ENCODE data around the gene ATRIP.
"Not testable (repeated sequence)": the region's sequence is repeated elsewhere in the genome, so short reads cannot be mapped to it uniquely, and the experiment has no call there.

ATRIP gene

DNA sequence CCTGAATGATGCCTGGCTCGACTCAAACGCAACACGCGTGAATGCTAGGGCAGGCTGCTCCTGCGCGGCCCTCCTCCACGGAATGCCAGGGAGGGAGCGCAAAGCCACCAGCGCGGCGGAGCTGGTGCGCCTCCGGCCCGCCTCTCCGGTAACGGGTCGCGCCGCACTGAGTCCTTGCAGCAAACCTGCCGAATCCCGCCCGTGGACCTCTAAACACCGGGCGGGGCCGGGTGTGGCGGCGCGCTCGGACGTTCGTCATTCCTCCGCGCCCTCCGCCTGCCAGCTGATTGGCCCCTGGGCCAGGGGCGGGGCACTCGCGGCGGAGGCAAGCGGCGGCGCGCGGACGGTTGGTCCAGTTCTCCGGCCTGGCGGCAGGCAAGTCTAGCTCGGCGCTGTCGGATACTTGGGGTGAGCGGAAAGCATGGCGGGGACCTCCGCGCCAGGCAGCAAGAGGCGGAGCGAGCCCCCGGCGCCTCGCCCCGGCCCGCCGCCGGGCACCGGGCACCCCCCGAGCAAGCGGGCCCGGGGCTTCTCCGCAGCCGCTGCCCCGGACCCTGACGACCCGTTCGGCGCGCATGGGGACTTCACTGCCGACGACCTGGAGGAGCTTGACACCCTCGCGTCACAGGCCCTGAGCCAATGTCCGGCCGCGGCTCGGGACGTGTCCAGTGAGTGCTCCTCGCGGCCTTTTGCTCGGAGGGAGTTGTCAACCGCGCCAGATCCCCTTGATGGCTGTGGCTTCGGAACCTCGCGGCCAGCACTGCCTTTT lies at the start of gene ATRIP:
Gene ATRIP, plus strand, starts transcription at position 313 of the 769 bp plus-strand sequence. Its CDS starts 109 bp downstream, at position 422.
- DNase-seq = peak; percentile 93

DNA sequence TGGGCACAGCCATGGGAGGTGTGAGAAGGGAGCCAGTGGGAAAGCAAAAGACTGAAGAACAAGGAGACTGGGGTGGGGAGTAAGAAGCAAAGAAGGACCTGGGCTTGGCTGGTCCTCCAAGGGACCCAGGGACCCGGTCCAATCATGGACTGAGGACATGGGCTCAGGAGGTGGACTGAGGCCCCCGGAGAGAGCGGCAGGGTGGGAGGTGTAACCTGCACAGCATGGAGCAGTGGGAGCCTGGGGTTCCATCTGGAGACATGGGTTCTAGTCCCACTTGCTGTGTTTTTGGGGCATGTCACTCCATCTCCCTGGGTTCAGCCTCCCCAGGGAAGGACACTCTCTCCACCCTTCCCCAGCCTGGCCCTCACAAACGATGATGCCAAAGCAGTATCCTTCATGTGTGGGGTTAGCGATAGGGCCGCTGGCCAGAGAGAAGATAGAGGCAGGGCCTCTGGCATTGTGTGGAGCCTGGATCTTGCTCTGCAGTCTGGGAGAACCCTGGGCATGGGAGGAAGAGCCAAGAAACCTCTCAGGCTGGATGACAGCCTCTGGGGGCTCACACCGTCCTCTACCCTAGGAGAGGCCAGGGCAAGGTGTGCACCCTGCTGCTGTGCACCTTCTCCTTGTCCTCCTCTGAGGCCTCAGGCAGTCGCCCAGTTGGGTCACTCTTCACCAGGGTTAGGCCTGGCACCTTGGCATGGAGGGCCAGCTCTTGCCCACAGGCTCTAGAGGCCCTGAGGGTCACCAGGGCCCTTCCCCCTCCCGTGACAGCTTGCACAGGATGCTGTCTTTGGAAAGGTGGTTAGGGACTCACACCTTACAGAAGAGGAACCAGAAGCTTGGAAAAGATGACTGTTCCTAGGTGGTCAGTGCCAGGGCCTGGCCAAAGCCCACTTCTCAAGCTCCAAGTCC lies 48.5 kb upstream of the ATRIP start:
- DNase-seq = peak; percentile 39

DNA sequence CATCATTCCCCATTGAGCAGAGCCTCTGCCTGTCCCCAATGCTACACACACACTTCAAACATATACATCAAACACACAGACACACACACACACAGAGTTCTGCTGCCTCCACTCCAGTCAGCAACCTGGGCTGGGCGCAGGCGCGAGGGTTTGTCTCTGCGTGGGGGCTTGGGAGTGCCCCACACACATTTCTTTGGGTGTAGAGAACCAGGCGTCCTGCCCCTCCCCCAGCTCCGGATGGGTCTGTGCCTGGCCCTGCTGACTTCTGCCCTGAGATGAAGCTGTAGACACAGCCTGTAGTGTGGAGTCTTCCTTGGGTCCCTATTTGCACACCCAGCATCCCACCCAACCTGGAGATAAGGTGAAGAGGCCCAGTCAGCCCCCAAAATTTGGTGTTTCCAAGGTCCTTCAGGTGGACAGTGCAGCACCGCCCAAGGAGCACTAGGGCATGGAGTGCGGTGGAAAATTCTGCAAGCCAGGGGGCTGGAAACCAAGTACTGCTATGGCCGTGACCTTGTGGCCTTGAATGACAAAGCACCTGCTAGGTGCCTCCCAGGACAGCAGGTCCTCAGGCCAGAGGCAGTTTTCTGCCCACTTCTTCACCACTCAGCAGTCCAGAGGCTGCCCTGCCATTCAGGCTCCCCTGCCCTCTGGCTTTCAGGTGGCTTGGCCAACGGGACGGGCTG lies 47.7 kb upstream of the ATRIP start:
- DNase-seq = no peak

DNA sequence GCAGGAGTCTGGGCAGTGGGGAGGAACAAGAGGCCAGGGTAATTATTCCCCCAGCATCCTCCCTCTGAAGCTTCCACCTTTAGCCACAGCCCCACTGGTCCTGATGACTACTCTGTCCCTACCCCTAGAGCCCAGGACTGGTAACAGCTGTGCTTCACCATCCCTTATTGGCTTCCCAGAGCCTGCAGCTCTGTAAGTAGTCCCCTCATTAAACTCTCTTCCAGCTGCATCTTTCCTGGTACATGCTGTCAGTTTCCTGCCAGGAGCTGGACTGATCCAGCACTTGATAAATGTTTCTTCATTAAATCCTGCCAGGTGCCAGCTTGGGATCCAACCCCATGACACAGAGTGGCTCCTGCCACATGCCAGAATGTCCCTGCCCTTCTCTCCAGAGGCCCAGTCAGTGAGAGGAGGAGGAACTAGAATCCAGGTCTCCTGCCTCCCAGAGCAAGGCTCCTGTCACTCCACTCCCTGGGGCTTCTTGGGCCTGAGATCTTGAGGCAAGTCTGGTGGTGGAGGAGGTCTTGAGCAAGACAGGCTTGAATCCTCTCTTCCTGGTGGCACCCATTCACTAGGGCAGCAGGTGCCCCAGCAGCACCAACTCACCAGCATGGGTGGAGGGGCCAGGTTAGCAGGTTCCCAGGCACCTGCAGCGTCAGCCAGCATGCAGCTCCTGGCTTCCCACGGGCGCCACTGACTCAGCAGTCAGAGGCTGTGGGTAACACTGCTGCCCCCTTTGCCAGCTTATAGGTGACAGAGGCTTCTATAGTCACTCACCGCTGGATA lies 47.0 kb upstream of the ATRIP start:
- peak; percentile 33 for DNase-seq

DNA sequence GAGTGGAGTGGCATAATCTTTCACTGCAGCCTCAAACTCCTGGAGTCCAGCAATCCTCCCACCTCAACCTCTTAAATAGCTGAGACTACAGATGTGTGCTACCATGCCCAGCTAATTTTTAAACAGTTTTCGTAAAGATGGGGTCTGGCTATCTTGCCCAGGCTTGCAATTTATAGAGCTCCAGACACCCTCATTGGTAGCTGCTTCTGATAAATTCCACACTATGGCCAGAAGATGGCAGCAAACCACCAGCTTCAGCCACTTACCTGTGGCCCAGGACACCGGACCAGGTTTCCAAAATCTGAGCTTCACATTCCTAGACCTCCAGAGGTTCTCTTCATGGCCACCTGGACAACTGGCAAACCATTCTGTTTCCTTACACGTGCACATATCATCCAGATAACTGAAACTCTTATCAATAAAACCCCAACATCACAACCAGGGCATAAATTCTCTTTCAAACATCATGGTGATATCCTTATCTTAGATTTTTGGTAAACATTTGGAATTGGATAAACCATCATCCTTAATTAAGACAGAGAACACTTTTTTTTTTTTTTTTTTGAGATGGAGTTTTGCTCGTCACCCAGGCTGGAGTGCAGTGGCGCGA lies 45.6 kb upstream of the ATRIP start:
- DNase-seq = peak; percentile 72

DNA sequence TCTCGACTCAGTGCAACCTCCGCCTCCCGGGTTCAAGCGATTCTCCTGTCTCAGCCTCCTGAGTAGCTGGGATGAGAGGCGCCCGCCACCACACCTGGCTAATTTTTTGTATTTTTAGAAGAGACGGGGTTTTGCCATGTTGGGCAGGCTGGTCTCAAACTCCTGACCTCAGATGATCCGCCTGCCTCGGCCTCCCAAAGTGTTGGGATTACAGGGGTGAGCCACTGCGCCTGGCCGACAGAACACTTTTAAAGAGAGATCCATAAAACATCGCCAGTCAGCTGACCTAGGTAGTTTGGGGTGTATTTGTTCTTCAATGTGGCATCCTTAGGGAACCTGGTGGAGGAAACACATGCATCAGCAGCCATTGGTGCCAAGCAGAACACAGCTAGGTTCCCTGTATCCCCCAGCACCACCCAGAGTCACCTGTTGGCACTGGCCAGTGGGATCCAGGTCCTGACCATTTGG lies 45.1 kb upstream of the ATRIP start:
- DNase-seq = not testable (repeated sequence)

DNA sequence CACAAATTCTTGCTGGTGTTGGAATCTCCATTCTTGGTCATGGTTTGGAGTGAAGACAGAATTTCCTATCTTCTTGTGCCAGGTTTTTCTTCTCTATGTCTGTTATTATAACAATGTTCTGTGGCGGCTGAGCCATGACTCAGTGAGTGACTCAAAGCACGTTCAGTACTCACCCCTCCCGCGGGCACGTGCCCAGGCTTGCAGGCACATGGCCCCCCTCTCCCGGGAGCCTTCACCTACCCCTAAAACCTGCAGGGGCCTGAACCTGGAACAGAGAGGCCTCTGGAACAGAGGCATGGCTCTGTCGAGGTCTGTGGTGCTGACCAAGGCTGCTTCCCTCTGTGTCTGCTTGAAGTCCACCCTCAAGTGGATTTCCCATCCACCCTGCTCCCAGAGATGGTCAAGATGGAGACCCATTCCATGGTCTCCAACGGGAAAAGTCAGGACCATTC lies 44.2 kb upstream of the ATRIP start:
- DNase-seq = peak; percentile 50

DNA sequence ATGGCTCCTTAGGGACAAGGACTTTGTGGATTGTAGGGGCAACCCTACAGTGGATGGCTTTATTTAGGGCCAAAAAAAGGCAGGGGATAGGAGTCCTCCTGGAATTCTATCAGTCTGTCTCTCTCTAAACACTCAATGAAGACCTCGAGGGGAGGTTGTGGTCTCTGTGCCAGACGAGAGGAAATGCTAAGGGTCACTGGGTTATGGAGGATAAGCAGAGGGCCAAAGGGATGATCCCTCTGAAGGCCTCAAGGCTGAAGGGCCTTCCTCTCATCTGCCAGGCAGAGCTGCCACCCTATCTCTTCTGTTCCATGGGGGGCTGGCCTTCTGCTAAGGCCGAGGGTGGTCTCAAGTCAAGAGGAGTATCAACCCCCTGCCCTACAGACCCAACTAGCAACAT lies 43.6 kb upstream of the ATRIP start:
- DNase-seq = no peak

DNA sequence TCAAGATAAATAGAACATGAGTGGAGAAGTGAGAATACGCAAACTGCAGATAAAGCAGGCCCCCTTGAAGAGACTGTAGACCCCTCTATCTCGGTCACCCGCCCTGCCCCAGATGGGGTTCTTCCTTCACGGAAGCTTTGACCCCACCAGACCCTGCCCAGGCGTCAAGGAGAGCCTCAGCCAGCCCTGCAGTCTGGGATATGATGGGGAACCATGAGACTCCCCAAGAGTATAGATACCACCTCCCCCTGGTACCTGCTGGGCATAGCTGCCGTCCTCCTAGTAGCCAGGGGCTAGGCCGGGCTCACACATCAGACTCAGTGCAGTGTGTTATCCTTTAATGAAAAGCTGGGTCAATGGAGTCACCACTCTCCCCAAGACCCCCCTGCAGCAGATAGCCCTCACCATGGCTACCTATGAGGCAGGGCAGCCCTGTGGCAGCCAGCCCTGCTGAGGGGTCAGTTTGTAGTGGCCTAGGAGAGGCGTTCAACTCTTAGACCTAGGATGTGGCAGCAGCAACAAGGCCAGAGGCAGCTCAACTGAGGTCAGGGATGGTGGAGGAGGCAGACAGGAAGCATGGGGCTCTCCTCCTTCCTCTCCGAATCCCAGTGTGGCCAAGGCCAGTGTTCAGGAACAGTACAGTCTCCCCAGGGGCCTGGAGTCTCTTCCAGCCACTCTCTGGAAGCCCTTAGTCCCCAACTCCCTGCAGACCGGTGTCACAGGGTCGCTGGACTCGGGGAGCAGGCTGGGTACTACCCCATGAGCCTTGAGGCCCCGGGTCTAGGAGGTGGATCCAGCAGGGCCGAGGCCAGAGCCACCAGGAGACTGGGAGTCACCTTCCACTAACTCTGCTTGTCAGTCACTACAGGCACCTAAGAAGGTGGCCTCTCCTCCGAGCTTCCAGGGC lies 42.8 kb upstream of the ATRIP start:
- DNase-seq = no peak

DNA sequence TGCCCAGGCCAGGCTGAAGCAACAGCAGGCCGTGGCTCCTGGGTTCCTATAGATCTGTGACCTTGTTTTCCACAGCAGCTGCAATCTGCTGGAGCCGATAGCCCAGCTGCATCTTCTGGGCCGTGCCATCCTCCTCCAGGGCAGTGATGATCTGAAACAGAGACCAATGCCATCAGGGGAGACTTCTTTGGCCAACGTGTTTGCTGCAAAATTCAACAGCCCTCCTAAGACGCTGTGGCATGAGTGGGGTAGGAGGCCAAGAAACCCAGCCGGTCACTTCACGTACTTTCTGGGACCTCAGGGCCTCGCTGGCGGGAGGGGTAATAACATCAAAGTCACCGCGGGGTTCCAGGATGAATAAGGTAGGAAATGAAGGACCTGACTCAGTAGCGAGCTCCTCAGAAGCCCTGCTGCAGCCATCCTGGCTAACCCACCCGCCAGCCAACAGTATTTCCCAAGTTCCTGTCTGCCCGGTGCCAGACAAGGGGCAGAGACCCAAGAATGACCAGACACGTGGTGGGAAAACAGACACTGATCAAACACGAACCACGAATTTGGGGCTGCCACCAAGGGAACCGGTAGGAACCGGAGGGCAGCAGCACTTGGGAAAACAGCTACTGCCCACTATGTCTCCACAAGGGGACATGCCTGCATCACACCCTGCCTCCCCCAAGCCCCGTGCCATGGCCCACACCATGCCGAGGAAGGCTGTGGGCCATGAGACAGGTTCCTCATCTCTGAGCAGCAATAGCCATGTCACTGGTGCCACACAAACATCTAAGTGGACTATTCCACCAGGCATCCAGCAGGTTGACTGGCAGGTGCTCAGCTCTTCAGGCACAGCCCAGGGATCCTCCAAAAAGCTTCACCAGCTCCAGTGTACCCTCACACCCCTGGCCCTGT lies 41.8 kb upstream of the ATRIP start:
- no peak for DNase-seq

DNA sequence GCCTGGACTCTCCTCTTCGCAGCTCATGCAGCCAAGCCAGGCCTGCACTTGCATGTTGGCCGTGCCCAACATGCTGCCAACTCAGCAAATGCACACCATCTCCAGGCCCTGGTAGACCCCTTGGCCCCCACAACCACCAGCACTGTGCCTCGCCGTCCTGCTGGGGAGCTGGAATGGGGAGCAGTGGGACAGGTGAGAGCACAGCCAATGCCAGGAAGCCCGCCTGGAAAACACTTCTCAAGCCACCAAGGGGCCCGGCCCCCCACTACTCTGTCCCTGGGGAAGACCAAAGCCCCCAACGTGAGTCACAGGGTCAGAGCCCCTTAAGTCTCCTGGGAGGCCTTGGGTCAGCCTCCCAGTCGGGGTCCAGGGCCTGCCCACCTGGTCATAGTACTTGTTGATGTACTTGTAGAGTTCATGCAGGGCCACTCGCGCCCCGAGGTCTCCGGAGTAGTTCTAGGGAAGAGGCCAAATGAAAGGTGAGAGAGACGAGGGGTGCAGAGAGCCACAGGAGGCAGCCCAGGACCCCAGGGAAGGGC lies 41.1 kb upstream of the ATRIP start:
- peak; percentile 34 for DNase-seq

DNA sequence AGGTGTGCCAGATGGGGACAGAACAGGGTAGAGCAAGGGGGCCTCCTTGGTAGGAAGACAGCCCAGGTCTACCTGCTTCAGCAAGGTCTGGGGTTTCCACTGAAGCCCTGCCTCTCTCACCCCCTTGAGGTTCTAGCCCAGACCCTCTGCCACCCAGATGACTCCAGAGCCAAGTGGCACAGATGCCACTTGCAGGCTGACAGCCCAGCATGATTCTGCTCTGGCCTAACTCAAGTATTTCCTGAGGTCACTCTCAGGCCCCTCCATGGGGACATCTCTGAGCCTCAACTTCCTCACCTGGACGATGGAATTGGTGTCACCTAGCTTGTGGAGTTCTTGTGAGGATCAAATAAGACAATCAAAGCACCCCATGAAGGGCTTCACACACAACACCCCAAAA lies 40.6 kb upstream of the ATRIP start:
- DNase-seq = no peak

DNA sequence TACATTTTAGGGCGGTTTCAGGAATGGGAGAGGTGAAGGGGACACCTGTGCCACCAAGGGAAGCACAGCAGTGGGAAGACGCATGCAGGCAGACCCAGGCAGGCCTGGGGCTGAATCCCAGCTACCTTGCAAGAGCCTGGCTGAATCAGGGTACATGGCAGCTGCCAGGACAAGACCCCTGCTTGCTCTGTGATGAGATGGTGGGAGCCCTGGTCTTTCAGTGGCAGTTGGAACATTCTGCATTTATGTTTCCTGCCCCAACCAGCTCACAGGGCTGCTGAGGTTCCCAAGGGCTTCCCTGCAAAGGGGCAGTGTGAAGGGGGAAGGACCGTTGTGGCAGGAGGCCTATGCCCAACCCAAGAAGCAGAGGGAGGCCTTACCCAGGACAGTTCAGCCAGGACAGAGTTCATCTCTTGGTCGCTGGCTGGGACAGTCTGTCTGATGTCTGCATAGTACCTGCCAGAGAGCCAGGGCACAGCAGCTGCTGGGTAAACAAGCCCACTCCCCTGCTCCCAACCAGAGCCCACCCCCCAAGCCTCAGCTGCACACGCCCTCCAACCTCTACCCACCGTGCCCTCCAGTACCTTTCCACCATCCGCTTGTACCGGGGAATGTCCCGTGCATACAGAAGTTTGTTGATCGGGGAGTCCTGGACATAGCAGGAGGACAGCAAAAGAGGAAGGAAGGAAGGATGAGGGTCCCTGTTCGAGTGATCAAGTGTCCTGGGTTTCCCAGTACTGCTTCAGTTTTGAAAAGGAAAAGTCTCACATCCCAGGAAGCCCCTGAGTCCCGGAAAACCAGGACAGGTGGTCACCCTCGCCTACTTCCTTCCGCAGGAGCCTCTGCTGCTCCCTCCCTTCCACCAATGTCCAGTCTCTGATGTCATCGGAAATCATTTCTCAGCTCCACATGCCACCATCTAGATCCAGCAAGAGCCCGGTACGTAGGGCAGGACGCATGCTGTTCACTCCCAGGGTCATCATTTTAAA lies 39.8 kb upstream of the ATRIP start:
- peak; percentile 42 for DNase-seq

DNA sequence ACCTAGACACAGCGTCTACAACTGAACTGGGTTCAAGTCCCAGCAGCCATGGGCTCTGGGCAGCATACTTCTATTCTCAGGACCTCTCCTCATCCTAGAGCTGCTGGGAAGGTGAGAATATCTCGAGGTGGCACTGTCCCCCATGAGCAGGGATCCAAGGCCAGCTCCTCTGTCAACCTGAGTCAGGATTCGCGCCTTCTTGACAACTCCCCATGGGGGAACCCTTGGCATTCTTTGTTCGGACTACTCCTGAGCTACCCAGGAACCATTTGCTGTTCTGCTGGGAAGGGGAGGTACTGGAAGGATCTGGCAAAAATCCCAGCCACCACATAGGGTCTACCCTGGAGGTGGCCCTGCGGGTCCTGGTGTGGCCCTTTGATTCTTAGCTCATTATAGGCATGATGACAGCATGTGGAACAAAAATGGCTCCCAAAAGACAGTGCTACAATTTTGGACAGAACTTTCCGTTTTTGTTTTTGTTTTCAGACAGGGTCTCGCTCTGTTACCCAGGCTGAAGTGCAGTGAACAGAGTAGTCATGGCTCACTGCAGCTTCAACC lies 38.9 kb upstream of the ATRIP start:
- DNase-seq = no peak

DNA sequence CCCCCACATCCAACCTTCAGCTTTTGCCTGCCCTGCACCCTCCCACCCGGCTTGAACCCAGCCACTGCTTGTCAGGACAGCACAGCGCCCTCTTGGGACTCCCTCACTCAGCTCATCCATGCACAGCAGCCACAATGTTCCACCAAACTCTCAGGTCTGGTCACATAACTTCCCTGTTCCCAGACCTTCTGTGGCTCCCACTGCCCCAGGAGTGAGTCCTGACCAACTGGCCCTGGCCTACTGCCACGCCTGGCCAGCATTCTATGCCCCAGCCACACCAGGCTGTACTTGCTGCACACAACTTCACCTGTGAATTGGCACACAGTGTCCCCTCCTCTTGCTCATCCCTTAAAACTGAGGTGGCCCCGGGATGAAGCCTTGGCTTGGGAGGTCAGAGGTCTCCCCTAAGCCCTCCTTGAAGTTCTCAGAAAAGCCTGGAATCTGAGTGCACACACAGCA lies 37.7 kb upstream of the ATRIP start:
- peak; percentile 30 for DNase-seq

DNA sequence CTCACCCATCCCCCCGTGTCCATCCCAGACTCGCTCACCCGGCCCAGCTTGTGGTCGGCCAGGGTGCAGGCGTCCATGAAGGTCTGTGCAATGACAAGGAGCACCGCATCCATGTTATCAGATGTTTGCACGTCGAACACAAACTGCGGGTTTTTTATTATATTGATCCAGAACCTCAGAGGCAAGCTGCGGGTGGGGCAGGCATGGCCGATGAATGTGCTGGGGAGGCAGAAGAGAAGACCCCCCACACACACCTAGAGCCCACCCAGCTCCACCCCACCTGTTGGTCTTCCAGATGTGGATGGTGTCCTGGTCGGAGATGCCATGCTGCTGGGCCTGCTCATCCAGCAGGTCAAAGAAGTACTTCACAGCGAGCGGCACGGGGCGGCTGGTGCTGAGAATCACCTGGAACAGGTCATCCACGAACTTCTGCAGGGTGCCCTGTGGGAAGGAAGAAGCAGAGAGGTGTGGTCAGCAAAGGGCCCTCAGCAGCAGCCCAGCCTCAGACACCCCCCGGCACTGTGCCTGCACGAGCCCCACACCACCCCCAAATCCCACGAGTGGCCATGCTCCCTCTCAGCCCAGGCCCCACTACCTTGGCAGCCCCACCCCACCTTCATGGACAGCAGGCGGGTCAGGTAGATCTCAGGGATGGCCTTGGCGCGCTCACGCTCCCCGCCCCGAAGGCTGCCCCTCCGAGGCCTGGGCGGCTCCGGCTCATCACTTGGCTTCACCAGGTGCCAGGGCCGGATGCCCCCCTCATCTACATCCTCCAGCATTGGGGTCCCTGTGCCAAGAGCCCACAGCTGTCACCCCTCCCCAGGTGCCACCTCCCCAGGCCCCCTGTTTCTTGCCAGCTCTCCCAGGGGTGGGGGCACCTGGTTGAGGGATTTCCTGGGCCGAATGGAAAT lies 37.0 kb upstream of the ATRIP start:
- DNase-seq = peak; percentile 43
